Nasal cavity respiratory epithelium epithelial cell of viscerocranial mucosa (primary cell): ENCODE results near the gene PPA2. TPM values are rescaled to one million over a fixed set of nuclear protein-coding genes. Genes with fewer than 3 reads are reported as not detected.

Source experiments
- total RNA-seq: library from RNA; depleted of rRNA; stranded (reverse); fragments of >200 nt; gene quantifications from 2 replicates; pipeline ENCODE4 v1.2.3, GENCODE V29; 2014

PPA2 gene
- 117 and 144 TPM in 2 replicates for total RNA-seq

GRCh38 chr4:105473324-105474098, at the start of gene PPA2:
TSS of gene PPA2 (minus strand) at chr4:105474062. CDS start at chr4:105474050, 12 bp downstream.

Other genes starting within 250 kb of the PPA2 start
- gene ARHGEF38, start 78.6 kb upstream of the PPA2 start, total RNA-seq: 0.21 TPM in 1 of 2 replicates, not detected in the other
- gene INTS12, start 234.6 kb upstream of the PPA2 start, total RNA-seq: 32.7 and 33.8 TPM in 2 replicates
- 17.3 and 19.5 TPM in 2 replicates for gene GSTCD, start 234.7 kb upstream of the PPA2 start, total RNA-seq